Fibroblast of skin of left biceps (primary cell): Measurements from ENCODE around the gene PAX7.
"Not testable (repeated sequence)": the region's sequence is repeated elsewhere in the genome, so short reads cannot be mapped to it uniquely, and the experiment has no call there.

Experiments
- DNase-seq, 2 experiments: peaks; one replicate each; pipeline ENCODE4 v3.0.0-alpha.2; 2013; ENCODE audit warnings: low read depth in 2 of 2

PAX7 gene

DNA sequence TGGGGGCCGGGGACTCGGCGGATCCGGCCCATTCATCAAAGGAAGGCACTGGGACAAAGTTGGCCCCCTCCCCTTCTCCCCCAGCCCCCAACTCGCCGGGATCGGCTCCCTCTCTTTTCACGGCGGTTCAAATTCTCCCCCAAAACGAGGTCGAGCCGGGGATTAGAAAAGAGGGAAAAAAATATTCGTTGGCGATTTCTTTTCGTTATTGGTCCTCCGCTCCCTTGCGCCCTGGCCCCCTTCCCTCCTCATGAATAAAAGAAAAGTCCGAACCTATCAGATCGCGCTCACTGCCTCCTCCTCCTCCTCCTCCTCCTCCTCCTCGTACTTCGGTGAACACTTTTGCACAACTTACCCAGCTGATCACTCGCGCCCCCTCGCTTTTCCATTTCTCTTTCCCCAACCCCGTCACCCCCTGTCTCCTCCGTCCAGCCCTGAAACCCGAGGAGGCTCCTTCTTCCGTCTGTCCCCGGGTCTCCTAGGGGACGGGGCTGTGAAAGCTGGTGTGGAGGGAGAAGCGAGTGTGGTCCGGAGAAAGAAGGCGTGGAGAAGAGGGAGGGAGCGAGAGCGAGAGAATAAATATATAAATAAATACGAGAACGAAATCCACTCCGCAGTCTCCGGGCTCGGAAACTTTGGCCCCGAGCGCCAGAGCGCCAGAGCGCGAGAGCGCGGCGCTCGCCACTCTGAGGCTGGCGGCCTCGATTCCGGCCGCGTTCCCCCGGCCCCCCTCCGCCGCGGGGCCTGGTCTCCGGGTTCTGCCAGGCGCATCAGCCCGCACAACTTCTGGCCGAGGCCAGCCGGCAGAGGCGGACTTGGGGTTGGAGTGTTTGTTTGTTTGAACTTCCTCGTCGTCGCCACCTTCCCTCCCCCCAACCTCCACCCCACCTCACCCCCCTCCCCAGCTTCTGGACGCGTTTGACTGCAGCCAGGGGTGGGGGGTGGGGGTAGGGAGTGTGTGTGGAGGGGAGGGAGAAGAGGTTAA lies at the start of gene PAX7:
Gene PAX7 (plus strand): TSS at position 336 of the 985 bp plus-strand sequence. CDS start 758 bp downstream, outside the sequence.
- no peak for DNase-seq

- DNase-seq: no peak
These were observed 49.2 kb upstream of the PAX7 start for GRCh38 chr1:18581420-18581880.

DNA sequence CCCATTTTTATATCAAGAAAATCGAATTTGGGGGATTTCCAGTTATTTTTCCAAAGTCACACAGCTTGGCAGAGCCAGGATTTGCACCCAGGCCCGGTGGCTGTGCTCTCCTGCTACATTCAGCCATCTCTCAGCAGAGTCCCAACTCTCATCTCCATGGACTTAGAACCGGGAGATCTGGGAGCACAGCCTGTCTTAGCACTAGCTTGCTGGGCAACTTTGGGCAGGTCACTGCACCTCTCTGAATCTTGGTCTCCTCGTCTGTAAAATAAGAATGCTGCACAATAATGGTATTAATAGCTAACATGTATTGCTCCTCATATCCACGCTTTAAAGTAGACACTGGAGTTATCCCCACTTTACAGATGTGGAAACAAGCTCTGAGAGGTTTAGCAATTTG lies 47.8 kb upstream of the PAX7 start:
- no peak for DNase-seq

- no peak for DNase-seq
These were observed 47.2 kb upstream of the PAX7 start for GRCh38 chr1:18583326-18583941.

GRCh38 chr1:18586016-18586415 lies 44.6 kb upstream of the PAX7 start:
- not testable (repeated sequence) for DNase-seq

GRCh38 chr1:18588093-18588492 lies 42.6 kb upstream of the PAX7 start:
- no peak for DNase-seq

DNA sequence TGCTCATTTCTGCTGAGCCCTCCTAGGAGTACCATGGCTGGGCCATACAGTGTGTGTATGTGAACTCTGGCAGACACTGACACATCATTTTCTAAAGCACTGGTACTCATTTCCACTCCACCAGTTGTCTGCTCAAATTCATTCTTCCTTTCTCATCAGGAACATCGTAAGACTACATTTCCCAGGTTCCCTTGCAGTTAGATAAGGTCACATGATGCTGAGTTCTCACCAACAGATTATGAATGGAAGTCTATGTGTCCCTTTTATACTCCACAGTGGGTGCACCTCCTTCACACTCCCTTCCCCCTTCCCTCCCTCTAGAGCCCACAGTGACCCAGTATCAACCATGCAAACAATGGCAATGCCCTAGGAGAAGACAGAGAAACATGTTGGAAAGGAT lies 38.3 kb upstream of the PAX7 start:
- DNase-seq: no peak

GRCh38 chr1:18597160-18598042 lies 33.2 kb upstream of the PAX7 start:
- DNase-seq: no peak

GRCh38 chr1:18599086-18599485 lies 31.6 kb upstream of the PAX7 start:
- no peak for DNase-seq

DNA sequence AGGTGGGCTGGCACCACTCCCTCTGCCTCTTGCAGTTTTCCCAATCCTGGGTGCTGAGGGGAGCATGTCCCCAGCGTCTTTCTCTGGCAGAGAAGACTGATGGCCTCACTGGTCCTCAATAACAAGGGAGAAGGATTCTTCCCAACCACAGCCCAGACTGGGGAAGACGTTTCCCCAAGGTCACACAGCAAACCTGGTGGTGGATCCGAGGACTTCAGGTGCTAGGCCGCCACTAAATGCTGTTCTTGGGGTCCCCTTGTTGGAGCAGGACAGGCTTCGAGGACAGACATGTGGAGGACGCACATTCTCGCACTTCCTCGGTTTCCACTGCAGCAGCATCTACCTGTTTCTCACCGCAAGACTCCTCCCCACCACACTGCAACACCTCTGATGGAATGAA lies 30.9 kb upstream of the PAX7 start:
- no peak for DNase-seq

DNA sequence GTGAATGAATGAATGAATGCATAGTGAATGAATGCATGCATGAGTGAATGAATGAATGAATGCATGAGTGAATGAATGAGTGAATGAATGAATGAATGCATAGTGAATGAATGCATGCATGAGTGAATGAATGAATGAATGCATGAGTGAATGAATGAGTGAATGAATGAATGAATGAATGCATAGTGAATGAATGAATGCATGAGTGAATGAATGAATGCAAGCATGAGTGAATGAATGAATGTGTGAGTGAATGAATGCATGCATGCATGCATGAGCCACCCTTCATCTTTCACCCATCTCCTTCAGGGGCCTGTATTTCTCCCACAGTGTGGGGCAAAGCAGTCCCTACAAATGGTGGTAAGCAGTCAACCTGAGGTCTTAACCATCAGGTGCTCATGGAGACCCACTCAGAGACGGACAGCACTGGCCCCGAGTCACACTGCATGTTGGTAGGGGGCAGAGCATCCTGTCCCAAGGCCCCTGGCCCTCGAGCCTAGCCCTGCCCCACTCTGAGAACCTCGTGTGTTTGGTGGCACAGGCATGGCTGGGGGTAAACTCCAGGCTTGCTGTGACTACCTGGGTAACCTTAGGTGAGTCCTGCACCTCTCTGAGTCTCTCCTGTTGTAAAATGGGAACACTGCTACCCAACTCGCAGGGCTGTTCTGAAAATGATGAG lies 28.0 kb upstream of the PAX7 start:
- no peak for DNase-seq

- DNase-seq: no peak
These were observed 27.3 kb upstream of the PAX7 start for GRCh38 chr1:18603212-18603852.

- no peak for DNase-seq
These were observed 24.0 kb upstream of the PAX7 start for GRCh38 chr1:18606443-18607288.

DNA sequence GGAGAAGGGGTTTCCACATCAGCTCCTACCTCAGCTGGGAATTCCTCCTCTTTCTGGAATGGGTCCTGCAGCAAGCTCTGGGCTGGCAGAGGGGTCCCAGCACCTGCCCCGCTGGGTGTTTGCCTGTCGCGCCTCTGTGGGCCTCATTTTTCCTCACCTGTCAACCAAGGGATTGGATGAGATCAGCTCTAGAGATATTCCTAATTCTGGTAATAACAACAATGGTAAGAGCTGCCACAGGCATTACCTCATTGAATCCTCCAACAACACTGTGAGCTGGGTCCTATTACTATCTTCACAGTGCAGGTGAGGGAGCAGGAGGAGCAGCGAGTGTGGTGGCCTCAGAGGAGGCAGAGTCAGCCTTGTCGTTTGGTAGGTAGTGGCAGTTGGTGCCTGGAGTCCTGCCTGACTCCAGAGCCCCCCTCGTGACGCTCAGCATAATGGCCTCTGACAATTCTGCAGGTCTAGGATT lies 23.3 kb upstream of the PAX7 start:
- DNase-seq: no peak

DNA sequence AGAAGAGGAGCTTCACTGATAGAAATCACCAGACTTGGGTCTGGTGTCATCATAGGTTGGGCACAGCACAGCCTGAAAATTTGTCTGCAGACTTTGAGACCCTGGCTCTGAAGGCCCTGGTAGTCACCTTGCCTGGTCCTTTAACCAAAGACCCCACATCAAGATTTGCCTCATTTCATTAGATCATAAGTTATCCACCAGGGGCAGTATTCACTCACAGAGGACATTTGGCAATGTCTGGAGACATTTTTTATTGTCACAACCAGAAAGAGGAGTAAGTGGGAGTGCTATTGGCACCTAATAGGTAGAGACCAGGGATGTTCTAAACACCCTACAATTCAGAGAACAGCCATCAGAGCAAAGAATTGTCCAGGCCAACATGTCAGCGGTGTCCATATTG lies 22.1 kb upstream of the PAX7 start:
- no peak for DNase-seq

DNA sequence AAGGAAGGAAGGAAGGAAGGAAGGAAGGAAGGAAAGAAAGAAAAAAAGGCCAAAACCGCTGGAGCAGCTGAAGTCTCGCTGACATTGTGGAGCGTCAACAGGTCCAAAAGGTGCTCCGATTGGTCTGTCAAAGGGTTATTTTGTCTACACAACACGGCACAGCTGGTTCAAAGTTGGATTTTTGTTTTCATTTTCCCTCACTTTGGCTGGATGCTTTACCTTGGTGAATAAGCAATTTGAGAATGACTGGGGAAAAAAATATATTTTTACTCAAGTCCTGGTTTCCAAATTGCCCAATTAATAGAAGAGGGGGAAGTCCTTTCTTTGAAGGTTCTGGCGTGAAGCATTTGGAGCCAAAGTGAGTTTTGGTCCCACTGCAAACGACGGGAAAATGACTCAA lies 19.3 kb upstream of the PAX7 start:
- DNase-seq: no peak

DNA sequence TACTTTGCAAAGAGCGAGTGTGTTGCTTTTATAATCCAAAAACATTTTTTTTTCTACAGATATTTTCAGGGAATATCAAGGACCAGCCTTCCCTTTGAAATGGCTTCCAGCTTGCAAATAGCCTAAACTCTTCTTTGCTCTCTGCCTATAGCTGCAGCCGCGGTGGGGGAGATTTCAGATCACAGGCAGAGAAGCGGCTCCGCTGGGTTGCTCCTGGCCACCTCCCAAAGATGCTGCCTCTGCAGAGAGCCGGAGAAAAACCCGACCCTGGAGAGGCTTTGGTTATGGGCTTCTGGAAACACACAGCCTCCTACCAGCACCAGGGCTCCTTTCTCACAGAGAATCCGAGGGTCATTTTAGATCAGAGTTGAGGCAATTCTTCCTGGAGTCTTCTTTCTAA lies 18.6 kb upstream of the PAX7 start:
- DNase-seq: no peak

- no peak for DNase-seq
These were observed 16.4 kb upstream of the PAX7 start for GRCh38 chr1:18614069-18614735.
